Spleen (tissue), 13 donors: Measurements from ENCODE around the gene OPRD1. TPM values are rescaled to one million over a fixed set of nuclear protein-coding genes. Genes with fewer than 3 reads are reported as not detected.

Source experiments
- DNase-seq: peaks from one replicate; pipeline ENCODE4 v3.0.0-alpha.2; 2020
- H3K27ac ChIP-seq, 8 donors: fragments of 200-600 bp; sonication (generic) in 7 of 8; 1 replicate in 4 of 8; 2 replicates in 4 of 8; pipeline versions ENCODE4 v1.5.0 to v1.8.0; 2016 to 2021; ENCODE audit warnings: inconsistent platforms in 4 of 8, mild to moderate bottlenecking in 4 of 8, moderate library complexity in 1 of 8
- H3K27me3 ChIP-seq, 7 donors: fragments of 200-600 bp; sonication (generic) in 6 of 7; replicated peaks in 1 of 7; 1 replicate in 4 of 7; 2 replicates in 3 of 7; pipeline versions ENCODE4 v1.5.0 to v1.8.0; 2016 to 2021; ENCODE audit warnings: inconsistent platforms in 3 of 7, mild to moderate bottlenecking in 1 of 7
- H3K36me3 ChIP-seq, 6 donors: fragments of 200-600 bp; sonication (generic) in 5 of 6; 1 replicate in 4 of 6; 2 replicates in 2 of 6; pipeline versions ENCODE4 v1.5.0 to v1.8.0; 2016 to 2021; ENCODE audit warnings: inconsistent platforms in 2 of 6
- H3K4me1 ChIP-seq, 6 donors: fragments of 200-600 bp; sonication (generic) in 5 of 6; 1 replicate in 3 of 6; 2 replicates in 3 of 6; pipeline versions ENCODE4 v1.5.0 to v1.8.0; 2016 to 2021; ENCODE audit warnings: inconsistent platforms in 3 of 6
- H3K4me3 ChIP-seq, 8 donors: fragments of 200-600 bp; sonication (generic) in 7 of 8; 1 replicate in 4 of 8; 2 replicates in 4 of 8; pipeline versions ENCODE4 v1.5.0 to v1.8.0; 2016 to 2021; ENCODE audit warnings: inconsistent platforms in 4 of 8, mild to moderate bottlenecking in 4 of 8, moderate library complexity in 2 of 8
- H3K9me3 ChIP-seq, 8 donors: fragments of 200-600 bp; sonication (generic) in 7 of 8; 1 replicate in 4 of 8; 2 replicates in 4 of 8; pipeline versions ENCODE4 v1.5.0 to v1.8.0; 2016 to 2021; ENCODE audit warnings: inconsistent platforms in 4 of 8
- CTCF ChIP-seq, 11 experiments: fragments of 200-600 bp in 7 of 11; fragments of 450-650 bp in 4 of 11; sonication (generic) in 4 of 11; IDR thresholded peaks in 8 of 11; conservative IDR thresholded peaks in 3 of 11; 1 replicate in 7 of 11; 2 replicates in 4 of 11; pipeline versions ENCODE4 v1.4.0 to v1.8.0; 2016 to 2021; ENCODE audit warnings: antibody characterized with exemption in 11 of 11, inconsistent platforms in 4 of 11, mild to moderate bottlenecking in 1 of 11
- POLR2A ChIP-seq, 3 donors: fragments of 450-650 bp; IDR thresholded peaks; one replicate each; pipeline ENCODE4 v1.5.1; 2017; ENCODE audit warnings: antibody characterized with exemption in 3 of 3, mild to moderate bottlenecking in 1 of 3
- POLR2AphosphoS5 ChIP-seq, 3 donors: sonication (generic); formaldehyde crosslinking; IDR thresholded peaks; one replicate each; pipeline ENCODE4 v1.5.1; 2017; ENCODE audit warnings: antibody characterized with exemption in 3 of 3
- WGBS, 5 donors: extraction: QIAGEN DNeasy Blood & Tissue Kit in 3 of 5; methylation state at CpG; one replicate each; pipeline versions ENCODE4 v1.1.5 to v1.1.7; 2013 to 2018; 5-methylcytosine and 5-hydroxymethylcytosine counted together
- intact Hi-C: fragments of 100-400 bp; cut with DNase I; formaldehyde crosslinking; loops from one replicate; pipeline ENCODE4 v1.15.0; 2023; ENCODE audit warnings: low total_unique reads
- long read RNA-seq, 2 donors: transcript quantifications; one replicate each; lab custom pipeline, GENCODE V29; 2026
- polyA plus RNA-seq, 3 donors: library from polyadenylated mRNA; stranded (reverse); fragments of 200-250 nt; gene quantifications; one replicate each; pipeline ENCODE4 v1.2.1, GENCODE V29; 2013
- total RNA-seq, 7 donors: library from RNA; depleted of rRNA in 3 of 7; stranded (reverse); fragments of >200 nt in 3 of 7; fragmentation: NEBNext Ultra II Directional in 4 of 7; extraction: Animal tissue kit (Norgen Biotek cat#: 25700) in 4 of 7; gene quantifications; one replicate each; pipeline versions ENCODE4 v1.1.0 to v1.2.1, GENCODE V29; 2016 to 2021
- donor health status: healthy with polysubstance abuse.
- donor health status: DM: no; HTN: no; CAD: no; lungs with moderate emphysema.
- donor health status: DM: no; HTN: no; CAD: no.
- donor health status: Bipolar disorder and iron deficiency.
- donor health status: healthy.
- donor health status: DM: no; HTN: no; CAD: no.
- donor health status: DM: yes; HTN: yes; CAD: no.

OPRD1 gene
- total RNA-seq, result not detected
- not detected for polyA plus RNA-seq
- long read RNA-seq, donor 1, result 0 reads
- long read RNA-seq, donor 2, result 0 reads

GRCh38 chr1:28811766-28812668, at the start of gene OPRD1:
TSS of gene OPRD1 (plus strand) at chr1:28812170. CDS start at chr1:28812384, 214 bp downstream.
- H3K4me1 ChIP-seq, result peaks cover 0 to 12% (median 7%) of the 10 kb centered on the region in 6 donors
- peaks cover 0 to 86% (median 52%) of the 10 kb centered on the region in 7 donors for H3K27me3 ChIP-seq
- peak within 1 kb of the TSS in 1 of 8 donors; percentile 24 for H3K4me3 ChIP-seq

GRCh38 chr1:28766532-28767183, 45.3 kb upstream of the OPRD1 start:
- no peak for TF ChIP-seq POLR2AphosphoS5 (IDR thresholded peaks at IDR 0.05)
- no peak for TF ChIP-seq CTCF (IDR thresholded peaks at IDR 0.05 in 8 of 11, conservative IDR thresholded peaks at IDR 0.05 in 3 of 11)
- TF ChIP-seq POLR2A (IDR thresholded peaks at IDR 0.05), result no peak
- Histone ChIP-seq H3K36me3 (peaks cover 0 to 92% (median 24%) of the 10 kb centered on the region in 6 donors), H3K4me3 (no peak overlapping the region), H3K4me1 (peaks cover 4 to 69% (median 20%) of the 10 kb centered on the region in 6 donors), H3K27ac (no peak overlapping the region), H3K9me3 (no peaks in the 10 kb centered on the region), H3K27me3 (no peaks in the 10 kb centered on the region)
- intact Hi-C loops, result no loop called here
- no peak for DNase-seq
- 92 to 97% (median 94%) methylated on average over 2 of the region's 2 CpGs for WGBS, 5 donors

More at GRCh38 chr1:28811766-28812668, at the start of gene OPRD1:
- TF ChIP-seq POLR2AphosphoS5 (IDR thresholded peaks at IDR 0.05), result no peak
- no peak for TF ChIP-seq POLR2A (IDR thresholded peaks at IDR 0.05)
- TF ChIP-seq CTCF (IDR thresholded peaks at IDR 0.05 in 8 of 11, conservative IDR thresholded peaks at IDR 0.05 in 3 of 11), result no peak
- DNase-seq, result no peak
- intact Hi-C loops, result no loop called here
- H3K9me3 ChIP-seq, result no peaks in the 10 kb centered on the region
- no peaks in the 10 kb centered on the region for H3K36me3 ChIP-seq
- no peak within 1 kb of the TSS for H3K27ac ChIP-seq
- 4 to 10% (median 5%) methylated on average over 35 to 108 of the region's 108 CpGs for WGBS, 5 donors

- Histone ChIP-seq H3K27ac (peak overlapping the region in 4 of 8 donors; percentile 6 to 30 (median 19)), H3K36me3 (peaks cover 0 to 79% (median 22%) of the 10 kb centered on the region in 6 donors), H3K9me3 (no peaks in the 10 kb centered on the region), H3K27me3 (no peaks in the 10 kb centered on the region), H3K4me3 (no peak overlapping the region), H3K4me1 (peaks cover 0 to 52% (median 21%) of the 10 kb centered on the region in 6 donors)
- no peak for DNase-seq
- 92 to 95% (median 93%) methylated on average over 3 of the region's 3 CpGs for WGBS, 5 donors
- no peak for TF ChIP-seq CTCF (IDR thresholded peaks at IDR 0.05 in 8 of 11, conservative IDR thresholded peaks at IDR 0.05 in 3 of 11)
- TF ChIP-seq POLR2A (IDR thresholded peaks at IDR 0.05), result no peak
- no peak for TF ChIP-seq POLR2AphosphoS5 (IDR thresholded peaks at IDR 0.05)
- intact Hi-C loops, result no loop called here
Observed at GRCh38 chr1:28770601-28771165, 41.3 kb upstream of the OPRD1 start.
